Measurements from ENCODE around the gene EPB41L4B.

DNA sequence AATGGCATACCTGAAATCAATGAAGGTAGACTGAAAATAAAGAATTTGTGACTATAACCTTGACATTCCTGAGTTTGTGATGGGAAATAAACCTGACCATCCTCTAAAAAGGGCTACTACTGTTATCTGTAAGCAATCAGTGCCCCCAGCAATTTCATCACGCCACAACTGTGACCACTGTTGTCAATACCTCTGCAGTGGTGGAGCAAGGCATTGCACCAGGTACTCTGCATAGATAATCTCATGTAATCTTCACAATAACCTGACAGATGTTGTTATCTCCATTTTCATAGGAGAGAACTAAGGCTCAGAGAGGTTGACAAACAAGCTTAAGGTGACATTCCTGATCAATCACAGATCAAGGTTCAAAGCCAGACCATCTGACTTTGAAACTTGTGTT lies 115.3 kb downstream of the EPB41L4B start:
- TF ChIP-seq, protein P1, sequence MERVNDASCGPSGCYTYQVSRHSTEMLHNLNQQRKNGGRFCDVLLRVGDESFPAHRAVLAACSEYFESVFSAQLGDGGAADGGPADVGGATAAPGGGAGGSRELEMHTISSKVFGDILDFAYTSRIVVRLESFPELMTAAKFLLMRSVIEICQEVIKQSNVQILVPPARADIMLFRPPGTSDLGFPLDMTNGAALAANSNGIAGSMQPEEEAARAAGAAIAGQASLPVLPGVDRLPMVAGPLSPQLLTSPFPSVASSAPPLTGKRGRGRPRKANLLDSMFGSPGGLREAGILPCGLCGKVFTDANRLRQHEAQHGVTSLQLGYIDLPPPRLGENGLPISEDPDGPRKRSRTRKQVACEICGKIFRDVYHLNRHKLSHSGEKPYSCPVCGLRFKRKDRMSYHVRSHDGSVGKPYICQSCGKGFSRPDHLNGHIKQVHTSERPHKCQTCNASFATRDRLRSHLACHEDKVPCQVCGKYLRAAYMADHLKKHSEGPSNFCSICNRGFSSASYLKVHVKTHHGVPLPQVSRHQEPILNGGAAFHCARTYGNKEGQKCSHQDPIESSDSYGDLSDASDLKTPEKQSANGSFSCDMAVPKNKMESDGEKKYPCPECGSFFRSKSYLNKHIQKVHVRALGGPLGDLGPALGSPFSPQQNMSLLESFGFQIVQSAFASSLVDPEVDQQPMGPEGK (tag by site-specific recombination; IDR thresholded peaks at IDR 0.05), result no peak
- no peak for TF ChIP-seq ZNF174 (tag by site-specific recombination; IDR thresholded peaks at IDR 0.05)
- no peak for TF ChIP-seq ZNF24 (tag by site-specific recombination; IDR thresholded peaks at IDR 0.05)
- no peak for TF ChIP-seq ZNF521 (tag by site-specific recombination; IDR thresholded peaks at IDR 0.05)

Data from HEK293 (cell line).